Measurements from ENCODE around the gene CMTM6.
"Not testable (repeated sequence)": the region's sequence is repeated elsewhere in the genome, so short reads cannot be mapped to it uniquely, and the experiment has no call there.

CMTM6 gene

DNA sequence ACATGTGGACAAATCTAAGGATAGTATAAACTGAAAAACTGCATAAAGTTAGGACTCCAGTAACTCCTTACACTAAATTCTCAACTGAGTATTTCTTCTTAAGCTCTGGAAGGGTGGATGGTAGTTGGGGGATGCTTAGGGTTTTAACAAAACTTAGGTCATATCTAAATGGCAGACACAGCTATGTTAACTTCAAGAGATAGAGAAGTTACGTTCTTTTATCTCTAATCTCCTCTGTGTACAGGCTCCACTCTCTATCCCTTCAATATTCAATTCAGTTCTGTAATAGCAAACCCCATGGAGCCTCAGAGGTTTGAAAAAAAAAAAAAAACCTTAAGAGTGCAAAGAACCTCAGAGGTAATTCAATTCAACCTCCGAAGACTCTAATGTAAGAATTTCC is 3.1 kb downstream of the CMTM6 start:
- DNase-seq (ENCODE audit: low spot score) = no peak

DNA sequence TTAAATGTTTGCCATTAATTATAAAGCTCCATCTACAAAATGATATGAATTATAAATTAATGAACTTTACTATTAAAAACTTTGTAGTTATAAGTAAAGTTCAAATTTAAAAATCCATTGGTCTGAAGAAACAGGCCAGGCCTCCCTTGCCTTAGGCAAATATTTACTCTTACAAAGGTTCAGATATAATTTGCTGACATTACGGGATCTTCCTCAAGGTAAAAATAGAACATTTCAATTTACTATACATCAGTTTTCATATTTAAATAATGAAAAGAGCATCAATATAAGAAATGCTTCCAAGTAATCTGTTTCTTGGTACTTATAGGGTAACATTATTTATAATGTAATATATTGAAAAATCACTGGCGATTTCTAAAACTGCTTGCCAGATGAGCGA is 3.7 kb downstream of the CMTM6 start:
- no peak for DNase-seq (ENCODE audit: low spot score)

DNA sequence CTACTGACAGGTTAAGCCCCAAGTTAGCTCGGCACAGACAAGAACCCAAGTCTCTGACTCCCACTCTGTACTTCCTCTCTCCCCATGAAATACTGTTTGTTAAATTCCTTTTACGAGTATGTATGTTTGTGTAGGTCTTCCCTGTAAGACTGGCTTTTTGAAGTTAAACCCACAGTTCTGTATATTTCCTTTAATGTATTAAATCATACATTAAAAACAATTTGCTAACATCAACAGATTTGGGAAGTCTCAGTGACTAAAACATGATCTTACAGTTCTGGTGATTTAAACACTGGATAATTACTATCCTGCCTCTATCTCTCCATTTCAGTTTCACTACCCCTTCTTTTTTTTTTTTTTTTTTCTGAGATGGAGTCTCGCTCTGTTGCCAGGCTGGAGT is 4.4 kb downstream of the CMTM6 start:
- DNase-seq (ENCODE audit: low spot score) = no peak

DNA sequence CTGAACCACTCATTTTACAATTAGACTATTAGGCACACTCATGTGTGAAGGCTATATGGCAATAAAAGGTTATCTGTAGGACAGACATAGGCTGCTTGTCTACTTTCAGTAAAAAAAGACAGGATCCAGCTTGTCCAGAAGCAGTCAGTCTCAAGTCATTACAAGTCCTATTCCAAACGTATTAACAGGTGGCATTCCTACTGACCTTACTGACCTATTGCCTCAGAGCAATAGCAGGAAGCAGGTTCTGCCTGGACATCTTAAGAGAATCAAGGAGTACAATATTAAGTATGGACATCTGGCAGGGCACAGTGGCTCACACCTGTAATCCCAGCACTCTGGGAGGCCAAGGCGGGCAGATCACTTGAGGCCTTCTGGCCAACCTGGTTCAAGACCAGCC is 7.0 kb downstream of the CMTM6 start:
- DNase-seq (ENCODE audit: low spot score) = no peak

- DNase-seq (ENCODE audit: low spot score) = no peak
Measured at GRCh38 chr3:32495085-32495484, 7.6 kb downstream of the CMTM6 start.

- DNase-seq (ENCODE audit: low spot score) = no peak
Measured at GRCh38 chr3:32493437-32494414, 8.9 kb downstream of the CMTM6 start.

DNA sequence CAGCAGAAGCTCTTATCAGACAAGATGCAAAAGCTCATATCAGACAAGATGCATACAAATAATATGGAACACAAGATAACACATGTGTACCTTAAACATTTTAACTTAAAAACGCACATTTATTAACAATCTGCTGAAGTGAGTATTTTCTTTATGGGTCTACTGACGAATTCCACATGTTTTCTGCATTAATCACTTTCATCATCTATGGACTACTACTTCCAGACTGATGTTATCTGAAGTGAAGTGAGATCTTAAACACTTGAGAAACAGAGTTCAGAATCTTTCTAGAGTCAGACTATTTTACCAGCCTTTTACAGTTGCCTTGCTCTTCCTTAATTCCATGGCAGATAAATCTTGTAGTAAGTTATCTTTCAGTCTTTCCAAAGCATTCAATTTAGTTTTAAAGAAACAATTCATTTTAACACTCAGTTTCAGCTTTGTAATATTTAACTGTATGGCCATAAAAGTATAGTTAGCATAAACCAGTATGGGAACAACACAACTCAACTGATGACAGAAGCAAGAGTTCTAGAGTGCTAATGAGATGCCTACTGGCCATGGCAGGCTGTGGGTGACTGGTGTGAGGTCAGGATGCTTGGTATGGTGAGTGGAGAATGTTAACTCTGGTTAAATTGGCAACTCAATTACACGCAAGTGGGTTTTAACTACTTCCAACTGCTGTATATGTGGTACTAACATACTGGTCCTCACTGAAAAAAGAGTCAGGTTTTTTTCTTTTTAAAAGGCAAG is 9.8 kb downstream of the CMTM6 start:
- no peak for DNase-seq (ENCODE audit: low spot score)

- no peak for DNase-seq (ENCODE audit: low spot score)
Measured at GRCh38 chr3:32488474-32489008, 14.1 kb downstream of the CMTM6 start.

DNA sequence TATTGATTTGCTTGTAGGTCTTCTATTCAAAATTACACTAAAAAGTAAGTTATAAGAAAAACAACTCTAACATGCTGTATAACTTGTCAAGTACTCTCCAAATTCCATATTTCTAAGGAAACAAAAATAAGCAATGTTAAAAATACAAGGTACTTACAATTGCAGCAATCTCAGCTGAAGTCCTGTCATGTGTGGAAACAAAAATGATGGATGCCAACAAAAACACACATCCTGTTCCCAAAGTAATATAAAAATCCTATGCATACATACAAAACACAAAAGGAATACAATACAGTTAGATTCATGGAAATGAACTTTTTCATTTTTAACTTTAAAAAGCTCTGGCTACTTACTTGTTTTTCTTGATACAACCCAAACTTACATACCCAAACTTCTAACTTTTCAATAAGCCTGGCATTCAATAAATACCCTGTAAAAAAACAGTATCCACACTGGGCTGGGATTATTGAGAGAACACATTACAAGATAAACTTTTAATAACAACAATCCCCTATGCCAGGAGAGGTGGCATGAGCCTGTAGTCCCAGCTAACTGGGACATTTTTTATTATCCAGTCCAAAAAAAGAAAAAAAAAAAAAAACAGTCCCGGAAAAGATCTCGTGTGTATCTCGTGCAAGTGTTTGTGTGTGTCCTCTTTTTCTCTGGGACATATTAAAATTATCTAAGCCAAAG is 14.7 kb downstream of the CMTM6 start:
- DNase-seq (ENCODE audit: low spot score) = no peak

DNA sequence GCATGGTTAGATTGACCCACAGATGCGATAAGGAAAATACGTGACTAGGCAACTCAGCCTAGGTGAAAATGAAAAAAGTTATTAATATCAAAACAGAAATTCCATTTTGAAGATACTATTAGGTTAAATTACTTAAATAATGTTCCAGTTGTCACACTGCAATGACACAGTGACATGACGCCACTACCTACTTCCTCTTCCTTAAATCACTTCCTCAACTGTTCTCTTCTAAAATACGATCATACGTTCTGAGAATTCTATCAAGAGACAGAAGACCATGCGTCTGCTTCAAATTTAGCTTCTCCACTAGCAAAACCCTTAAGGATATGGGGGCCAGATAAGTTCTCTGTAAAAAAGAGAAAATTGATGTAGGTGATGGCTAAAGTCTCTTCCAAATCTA is 18.2 kb downstream of the CMTM6 start:
- DNase-seq (ENCODE audit: low spot score) = no peak

DNA sequence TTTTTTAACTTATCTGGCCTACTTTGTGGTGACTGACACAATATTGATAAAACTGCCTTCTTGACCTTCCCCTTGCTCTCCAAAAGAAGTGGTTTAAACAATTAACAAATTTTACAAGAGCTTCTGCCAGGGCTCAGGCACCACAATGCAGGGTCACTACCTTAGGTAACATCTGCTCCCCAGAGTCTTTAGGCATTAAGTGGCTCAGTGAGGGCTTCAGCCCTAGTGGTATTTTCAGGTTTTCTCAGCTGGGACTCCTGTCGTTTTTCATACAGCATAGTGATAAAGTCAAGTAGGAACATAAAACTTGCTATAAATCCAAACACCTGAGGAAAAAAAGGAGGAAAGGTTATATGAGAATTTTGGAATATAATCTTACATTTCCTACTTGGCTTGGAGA is 18.9 kb downstream of the CMTM6 start:
- DNase-seq (ENCODE audit: low spot score) = no peak

DNA sequence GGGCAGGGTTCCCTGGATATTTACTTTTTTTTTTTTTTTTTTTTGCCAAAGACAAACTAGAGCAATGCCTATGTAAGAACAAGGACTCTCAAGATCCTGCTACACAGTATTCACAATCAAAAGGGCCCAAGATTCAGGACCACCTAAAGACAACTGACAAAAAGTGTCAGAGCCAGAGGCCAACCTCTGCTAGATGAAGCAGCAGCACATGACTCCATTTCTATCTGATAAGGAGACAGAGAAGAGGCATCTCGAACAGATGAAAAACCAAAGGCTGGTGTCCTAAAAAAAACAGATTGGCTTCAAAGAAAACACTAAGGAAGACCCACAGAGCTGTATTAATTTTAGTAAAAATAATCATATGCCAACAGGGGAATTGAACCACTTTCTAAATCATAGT is 20.0 kb downstream of the CMTM6 start:
- DNase-seq (ENCODE audit: low spot score) = no peak

GRCh38 chr3:32481791-32482631 is 20.6 kb downstream of the CMTM6 start:
- DNase-seq (ENCODE audit: low spot score) = no peak

GRCh38 chr3:32480604-32481003 is 22.0 kb downstream of the CMTM6 start:
- no peak for DNase-seq (ENCODE audit: low spot score)

DNA sequence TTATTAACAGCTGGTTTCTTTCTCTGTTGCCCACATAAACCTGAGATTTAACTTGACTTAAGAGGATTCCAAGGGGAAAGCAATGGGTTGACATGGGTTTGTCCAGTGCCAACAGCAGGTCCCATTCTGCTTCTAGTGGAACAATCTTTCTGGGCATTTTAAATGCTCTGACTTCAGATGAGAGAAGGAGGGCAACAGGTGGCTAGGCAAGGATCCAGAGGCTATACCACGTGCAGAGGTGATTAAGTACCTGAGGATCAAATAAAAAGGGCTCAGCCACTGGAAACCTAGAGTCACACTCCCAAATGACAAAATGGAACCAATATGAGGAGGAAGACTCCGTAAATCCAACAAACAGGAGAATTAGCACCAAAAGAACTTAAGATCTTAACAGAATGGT is 28.5 kb downstream of the CMTM6 start:
- DNase-seq (ENCODE audit: low spot score) = no peak

DNA sequence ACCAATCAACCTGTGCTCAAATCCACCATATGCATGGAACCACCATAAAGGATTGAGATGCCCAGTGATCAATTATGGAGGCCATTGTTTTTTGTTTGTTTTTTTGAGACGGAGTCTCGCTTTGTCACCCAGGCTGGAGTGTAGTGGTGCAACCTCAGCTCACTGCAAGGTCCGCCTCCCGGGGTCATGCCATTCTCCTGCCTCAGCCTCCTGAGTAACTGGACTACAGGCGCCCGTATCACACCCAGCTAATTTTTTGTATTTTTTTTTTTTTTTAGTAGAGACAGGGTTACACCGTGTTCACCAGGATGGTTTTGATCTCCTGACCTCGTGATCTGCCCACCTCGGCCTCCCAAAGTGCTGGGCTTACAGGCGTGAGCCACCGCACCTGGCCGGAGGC is 30.5 kb downstream of the CMTM6 start:
- DNase-seq (ENCODE audit: low spot score) = not testable (repeated sequence)

DNA sequence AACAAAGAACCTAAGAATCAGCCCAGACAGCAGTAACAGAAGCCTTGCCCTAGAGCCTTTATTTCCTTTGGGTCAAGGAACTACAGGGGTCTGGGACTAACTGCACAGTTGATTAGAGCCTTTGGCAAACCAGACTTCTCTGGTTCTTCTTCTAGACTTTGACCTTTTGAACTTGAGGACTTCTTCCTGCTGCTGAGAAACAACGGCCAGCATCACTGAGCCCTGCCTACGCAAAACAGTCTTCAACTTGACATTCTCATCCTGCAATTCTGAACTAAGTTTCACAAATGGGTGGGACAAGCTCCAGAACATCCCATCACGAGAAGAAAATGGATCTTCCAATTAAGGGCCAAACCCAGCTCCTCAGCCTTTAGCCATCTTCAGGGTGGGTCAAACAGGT is 31.4 kb downstream of the CMTM6 start:
- DNase-seq (ENCODE audit: low spot score) = no peak

- no peak for DNase-seq (ENCODE audit: low spot score)
Measured at GRCh38 chr3:32470362-32470761, 32.3 kb downstream of the CMTM6 start.

DNA sequence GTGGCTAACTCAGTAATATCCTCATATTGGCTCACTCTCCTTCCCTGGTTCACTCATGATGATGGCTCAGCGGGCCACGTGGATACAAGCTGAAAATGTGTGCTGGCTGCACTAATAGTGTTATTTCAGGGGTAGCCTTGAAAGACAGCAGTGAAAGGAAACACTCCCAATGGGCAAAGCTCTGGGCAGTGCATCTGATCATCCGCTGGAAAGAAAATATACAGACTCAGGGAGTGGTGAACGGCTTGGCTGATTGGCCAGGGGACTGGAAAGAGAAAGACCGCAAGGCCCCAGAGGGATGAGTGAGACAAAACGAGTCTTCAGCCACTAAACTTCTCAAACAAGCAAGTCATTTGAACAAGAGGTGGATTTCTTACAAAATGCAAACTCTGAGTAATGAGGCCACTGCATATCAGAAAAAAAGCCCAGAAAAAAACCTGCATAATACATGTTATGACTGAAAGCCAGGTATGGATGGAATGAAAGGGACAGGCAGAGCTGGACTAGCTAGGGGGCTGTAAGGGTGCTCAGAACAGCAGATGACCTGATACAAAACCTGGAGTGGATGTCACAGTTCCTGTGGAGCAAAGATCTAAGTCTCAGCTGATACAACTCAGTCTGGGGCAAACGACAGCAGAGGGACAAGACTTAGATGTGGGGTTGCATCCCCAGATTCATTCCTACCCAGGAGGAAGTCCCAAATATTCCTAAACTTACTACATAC is 33.3 kb downstream of the CMTM6 start:
- DNase-seq (ENCODE audit: low spot score) = no peak

DNA sequence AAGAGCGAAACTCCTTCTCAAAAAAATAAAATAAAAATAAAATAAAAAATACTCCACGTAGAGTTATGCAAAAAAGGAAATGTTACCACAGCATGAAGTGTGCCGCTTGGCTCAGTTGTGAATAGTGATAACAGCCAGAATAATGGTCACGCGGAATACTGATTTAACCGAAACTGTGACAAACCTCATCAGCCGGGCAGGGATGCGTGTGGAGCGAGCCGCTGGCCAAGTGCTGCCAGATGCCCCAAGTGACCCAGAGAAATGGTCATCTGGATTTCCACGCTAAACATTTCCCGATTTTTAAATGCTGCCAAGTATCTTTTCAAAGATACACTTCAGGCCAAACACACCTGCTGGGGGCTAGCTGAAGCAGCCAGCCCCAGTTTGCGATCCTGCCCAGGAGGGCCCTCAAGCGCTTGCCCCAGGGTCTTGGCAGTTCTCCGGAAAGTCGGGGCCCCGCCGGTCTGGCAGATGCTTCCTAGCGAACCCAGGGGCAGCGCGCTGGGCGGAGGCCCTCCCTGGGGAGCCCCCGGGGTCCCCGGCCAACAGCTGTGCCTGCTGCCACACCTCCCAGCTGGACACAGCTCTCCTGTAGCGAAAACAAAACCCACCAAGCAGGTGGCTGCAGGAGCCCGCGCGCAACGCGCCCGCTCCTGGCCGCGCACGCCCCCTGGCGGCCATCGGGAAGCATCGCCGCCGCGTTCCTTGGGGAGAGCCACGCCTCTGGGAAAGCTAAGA is 35.1 kb downstream of the CMTM6 start:
- DNase-seq (ENCODE audit: low spot score) = peak; percentile 75
